Spleen (tissue), 7 donors: ENCODE measurements around the gene TIRAP.

Source experiments
- CTCF ChIP-seq, 11 experiments: fragments of 200-600 bp in 7 of 11; fragments of 450-650 bp in 4 of 11; sonication (generic) in 4 of 11; IDR thresholded peaks in 8 of 11; conservative IDR thresholded peaks in 3 of 11; 1 replicate in 7 of 11; 2 replicates in 4 of 11; pipeline versions ENCODE4 v1.4.0 to v1.8.0; 2016 to 2021; ENCODE audit warnings: antibody characterized with exemption in 11 of 11, inconsistent platforms in 4 of 11, mild to moderate bottlenecking in 1 of 11
- POLR2A ChIP-seq, 3 donors: fragments of 450-650 bp; IDR thresholded peaks; one replicate each; pipeline ENCODE4 v1.5.1; 2017; ENCODE audit warnings: antibody characterized with exemption in 3 of 3, mild to moderate bottlenecking in 1 of 3
- donor health status: DM: no; HTN: no; CAD: no; lungs with moderate emphysema.
- donor health status: DM: no; HTN: no; CAD: no.
- donor health status: DM: no; HTN: no; CAD: no.

- TF ChIP-seq CTCF (IDR thresholded peaks at IDR 0.05 in 8 of 11, conservative IDR thresholded peaks at IDR 0.05 in 3 of 11) (no peak), POLR2A (IDR thresholded peaks at IDR 0.05) (no peak)
Observed at GRCh38 chr11:126253265-126253664, 29.6 kb upstream of the TIRAP start.
